ENCODE results near the gene IER5L.

Gene IER5L

DNA sequence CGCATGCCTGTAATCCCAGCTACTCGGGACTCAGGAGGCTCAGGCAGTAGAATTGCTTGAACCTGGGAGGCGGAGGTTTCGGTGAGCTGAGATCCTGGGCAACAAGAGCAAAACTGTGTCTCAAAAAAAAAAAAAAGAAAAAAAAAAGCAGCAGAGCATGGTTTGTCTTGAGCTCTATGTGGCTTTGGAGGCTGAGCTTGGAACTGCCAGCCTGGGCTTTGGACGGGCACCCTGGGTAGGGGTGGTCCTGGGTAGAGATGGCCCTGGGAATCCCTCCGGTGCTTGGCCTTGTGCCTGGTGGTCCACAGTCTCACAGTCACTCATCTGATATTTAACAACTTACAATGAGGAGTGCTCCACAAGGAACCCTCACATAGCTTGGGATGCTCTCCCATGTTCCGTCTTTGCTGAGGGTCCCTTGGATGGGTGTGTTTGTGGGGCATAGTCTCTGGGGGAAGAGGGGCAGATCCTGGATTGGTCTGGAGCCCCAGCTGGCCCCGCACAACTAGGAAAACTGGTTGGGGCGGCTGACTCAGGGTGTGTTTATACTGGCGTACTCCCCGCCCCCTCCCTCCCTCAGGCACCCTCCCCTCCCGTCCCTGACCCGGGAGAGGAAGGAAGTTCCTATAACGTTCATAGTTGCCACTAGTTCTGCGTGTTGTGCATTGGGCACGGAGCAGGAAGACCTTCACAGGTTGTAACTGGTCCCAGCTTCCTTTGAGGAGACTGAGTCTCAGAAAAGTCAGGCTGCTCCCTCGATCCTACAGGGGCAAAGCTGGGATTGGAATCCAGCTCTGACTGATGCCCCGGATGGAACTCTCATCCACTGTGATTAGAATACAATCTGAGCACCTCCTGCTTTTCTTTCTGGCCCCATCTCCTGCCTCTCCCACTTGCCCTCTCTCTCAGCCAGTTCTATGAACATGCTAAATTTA lies 11.2 kb downstream of the IER5L start:
- H3K9ac ChIP-seq (ENCODE audit: low read length) = no peak overlapping the region
- no peaks in the 10 kb centered on the region for H3F3A ChIP-seq (ENCODE audit: insufficient read depth)
- TF ChIP-seq EZH2phosphoT487 (conservative IDR thresholded peaks at IDR 0.05; ENCODE audit: low read length) = no peak
- TF ChIP-seq, protein P1, sequence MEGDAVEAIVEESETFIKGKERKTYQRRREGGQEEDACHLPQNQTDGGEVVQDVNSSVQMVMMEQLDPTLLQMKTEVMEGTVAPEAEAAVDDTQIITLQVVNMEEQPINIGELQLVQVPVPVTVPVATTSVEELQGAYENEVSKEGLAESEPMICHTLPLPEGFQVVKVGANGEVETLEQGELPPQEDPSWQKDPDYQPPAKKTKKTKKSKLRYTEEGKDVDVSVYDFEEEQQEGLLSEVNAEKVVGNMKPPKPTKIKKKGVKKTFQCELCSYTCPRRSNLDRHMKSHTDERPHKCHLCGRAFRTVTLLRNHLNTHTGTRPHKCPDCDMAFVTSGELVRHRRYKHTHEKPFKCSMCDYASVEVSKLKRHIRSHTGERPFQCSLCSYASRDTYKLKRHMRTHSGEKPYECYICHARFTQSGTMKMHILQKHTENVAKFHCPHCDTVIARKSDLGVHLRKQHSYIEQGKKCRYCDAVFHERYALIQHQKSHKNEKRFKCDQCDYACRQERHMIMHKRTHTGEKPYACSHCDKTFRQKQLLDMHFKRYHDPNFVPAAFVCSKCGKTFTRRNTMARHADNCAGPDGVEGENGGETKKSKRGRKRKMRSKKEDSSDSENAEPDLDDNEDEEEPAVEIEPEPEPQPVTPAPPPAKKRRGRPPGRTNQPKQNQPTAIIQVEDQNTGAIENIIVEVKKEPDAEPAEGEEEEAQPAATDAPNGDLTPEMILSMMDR (IDR thresholded peaks at IDR 0.05; ENCODE audit: insufficient read depth, low read length, poor library complexity, severe bottlenecking) = no peak
- no peaks in the 10 kb centered on the region for H3K9me2 ChIP-seq (replicated peaks; ENCODE audit: insufficient read depth, low read length)
- no peak overlapping the region for H3K4me3 ChIP-seq (ENCODE audit: insufficient read depth, low read length, poor library complexity, severe bottlenecking)
- H3K9me3 ChIP-seq (ENCODE audit: insufficient read depth, low read length) = no peaks in the 10 kb centered on the region
- H3K4me2 ChIP-seq (ENCODE audit: low read depth, low read length, poor library complexity, severe bottlenecking) = no peak overlapping the region
- H2AFZ ChIP-seq (ENCODE audit: low read depth, low read length, severe bottlenecking) = no peak overlapping the region
- H3K27me3 ChIP-seq (ENCODE audit: low read length) = no peaks in the 10 kb centered on the region
- H3K27ac ChIP-seq (ENCODE audit: low read depth, low read length) = no peak overlapping the region
- H4K20me1 ChIP-seq (ENCODE audit: low read depth, low read length) = no peaks in the 10 kb centered on the region
- H3K36me3 ChIP-seq (ENCODE audit: low read length) = no peaks in the 10 kb centered on the region
- no peaks in the 10 kb centered on the region for H3K79me2 ChIP-seq (ENCODE audit: insufficient read depth, low read length)

DNA sequence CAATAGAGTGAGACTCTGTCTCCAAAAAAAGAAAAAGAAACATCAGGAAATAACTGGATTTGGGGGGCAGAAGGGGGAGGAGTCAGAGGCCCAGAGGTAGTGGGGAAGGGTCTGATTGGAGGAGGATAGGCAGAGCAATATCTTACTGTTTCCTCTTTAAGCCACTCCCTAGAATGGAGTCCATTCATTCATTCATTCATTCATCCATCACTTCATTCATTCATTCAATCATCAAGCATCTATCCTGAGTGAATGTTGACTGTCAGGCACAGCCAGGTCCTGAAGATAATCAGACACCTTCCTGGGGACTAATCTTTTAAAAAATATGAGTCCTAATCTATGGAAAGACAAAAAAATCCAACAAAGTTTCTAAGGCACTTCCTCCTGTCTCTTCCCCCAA lies 12.9 kb downstream of the IER5L start:
- Histone ChIP-seq H3K36me3 (ENCODE audit: low read length) (no peaks in the 10 kb centered on the region), H3K4me2 (ENCODE audit: low read depth, low read length, poor library complexity, severe bottlenecking) (no peak overlapping the region), H3F3A (ENCODE audit: insufficient read depth) (no peaks in the 10 kb centered on the region), H3K9me2 (replicated peaks; ENCODE audit: insufficient read depth, low read length) (no peaks in the 10 kb centered on the region), H2AFZ (ENCODE audit: low read depth, low read length, severe bottlenecking) (no peak overlapping the region), H4K20me1 (ENCODE audit: low read depth, low read length) (no peaks in the 10 kb centered on the region), H3K9ac (ENCODE audit: low read length) (no peak overlapping the region), H3K79me2 (ENCODE audit: insufficient read depth, low read length) (no peaks in the 10 kb centered on the region), H3K27ac (ENCODE audit: low read depth, low read length) (no peak overlapping the region), H3K9me3 (ENCODE audit: insufficient read depth, low read length) (no peaks in the 10 kb centered on the region), H3K27me3 (ENCODE audit: low read length) (no peaks in the 10 kb centered on the region), H3K4me3 (ENCODE audit: insufficient read depth, low read length, poor library complexity, severe bottlenecking) (no peak overlapping the region)
- TF ChIP-seq EZH2phosphoT487 (conservative IDR thresholded peaks at IDR 0.05; ENCODE audit: low read length) = no peak
- TF ChIP-seq, protein P1 (IDR thresholded peaks at IDR 0.05; ENCODE audit: insufficient read depth, low read length, poor library complexity, severe bottlenecking) = no peak

DNA sequence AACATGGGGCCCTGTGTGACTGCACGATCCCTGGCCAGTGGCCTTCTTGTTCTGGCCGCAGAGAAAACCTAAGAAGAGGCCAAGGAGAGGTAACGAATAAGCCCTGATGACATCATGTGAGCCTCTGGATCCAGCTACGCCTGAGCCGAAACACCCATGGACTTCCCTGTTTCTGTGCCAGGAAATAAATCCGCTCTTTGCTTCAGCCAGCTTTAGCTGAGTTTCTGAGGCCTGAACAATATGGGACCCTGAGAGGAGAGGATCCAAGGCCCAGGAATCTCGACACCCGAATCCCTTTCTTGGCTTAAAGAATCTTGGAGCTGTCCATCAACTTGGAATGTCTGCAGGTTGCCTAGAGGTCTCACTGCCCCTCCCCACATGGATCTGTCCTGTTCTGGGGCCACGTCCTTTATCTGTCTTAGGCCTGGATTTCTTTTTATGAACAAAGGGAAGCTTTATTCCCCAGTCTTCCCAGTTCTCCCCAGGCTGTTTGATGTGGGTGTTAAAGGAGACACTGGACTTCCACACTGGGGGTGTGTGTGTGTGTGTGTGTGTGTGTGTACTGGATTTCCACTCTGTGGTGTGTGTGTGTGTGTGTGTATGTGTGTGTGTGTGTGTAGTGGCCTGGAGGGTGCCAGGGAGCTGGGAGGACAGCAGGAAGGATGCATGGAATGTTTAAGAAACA lies 13.7 kb downstream of the IER5L start:
- no peaks in the 10 kb centered on the region for H3K9me3 ChIP-seq (ENCODE audit: insufficient read depth, low read length)
- H3K4me2 ChIP-seq (ENCODE audit: low read depth, low read length, poor library complexity, severe bottlenecking) = no peak overlapping the region
- no peaks in the 10 kb centered on the region for H3K27me3 ChIP-seq (ENCODE audit: low read length)
- H3K4me3 ChIP-seq (ENCODE audit: insufficient read depth, low read length, poor library complexity, severe bottlenecking) = no peak overlapping the region
- TF ChIP-seq, protein P1 (IDR thresholded peaks at IDR 0.05; ENCODE audit: insufficient read depth, low read length, poor library complexity, severe bottlenecking) = no peak
- no peak for TF ChIP-seq EZH2phosphoT487 (conservative IDR thresholded peaks at IDR 0.05; ENCODE audit: low read length)
- no peak overlapping the region for H3K9ac ChIP-seq (ENCODE audit: low read length)
- no peak overlapping the region for H3K27ac ChIP-seq (ENCODE audit: low read depth, low read length)
- H3K79me2 ChIP-seq (ENCODE audit: insufficient read depth, low read length) = no peaks in the 10 kb centered on the region
- no peaks in the 10 kb centered on the region for H3K9me2 ChIP-seq (replicated peaks; ENCODE audit: insufficient read depth, low read length)
- no peaks in the 10 kb centered on the region for H3F3A ChIP-seq (ENCODE audit: insufficient read depth)
- no peaks in the 10 kb centered on the region for H4K20me1 ChIP-seq (ENCODE audit: low read depth, low read length)
- no peak overlapping the region for H2AFZ ChIP-seq (ENCODE audit: low read depth, low read length, severe bottlenecking)
- H3K36me3 ChIP-seq (ENCODE audit: low read length) = no peaks in the 10 kb centered on the region

Measured in SU-DHL-6 (cell line).